K562 (cell line): ENCODE measurements around the gene RNASEH2A. TPM values are rescaled to one million over a fixed set of nuclear protein-coding genes. Genes with fewer than 3 reads are reported as not detected.

Experiments
- ATAC-seq: fragments of 200-7000 bp; cut with Tn5 transposase; 3 replicates; pipeline ENCODE4 v1.9.1; 2020; ENCODE audit warnings: moderate library complexity
- BruUV-seq: library from RNA; stranded (reverse); fragments of 400-500 nt; replicated peaks from 2 replicates; lab custom pipeline; 2021; lab: Mats Ljungman, UMichigan
- CTCF ChIA-PET: fragments of 300-600 bp; formaldehyde crosslinking; extraction: SDS; loops from one replicate; lab custom pipeline; 2021; ENCODE audit warnings: low intra/inter-chr PET ratio; lab: Yijun Ruan, JAX
- POLR2A ChIA-PET: fragments of 300-600, 350-650 bp; sonication (Branson Sonifier 250); formaldehyde crosslinking; extraction: SDS; loops from one replicate; lab custom pipeline; 2021; ENCODE audit warnings: antibody characterized with exemption, inconsistent platforms; lab: Yijun Ruan, JAX
- DNase-seq, 4 experiments: peaks; one replicate each; pipeline versions ENCODE4 v3.0.0 to v3.0.0-alpha.2; 2011 to 2018; ENCODE audit warnings: low spot score in 3 of 4, mixed read lengths in 3 of 4; ENCODE audit errors: extremely low read depth in 1 of 4
- FAIRE-seq: peaks from 2 replicates; lab custom pipeline; 2011; peaks lifted over from hg19 to GRCh38; lab: Jason Lieb, UNC
- H2AFZ ChIP-seq: 2 replicates; pipeline ENCODE4 v1.6.0; 2011; ENCODE audit warnings: low read depth, low read length, control low read depth, inconsistent platforms
- H3K27ac ChIP-seq: fragments of 200-600 bp; 3 replicates; pipeline ENCODE4 v1.8.0; 2011; ENCODE audit warnings: low read depth, mild to moderate bottlenecking, control low read depth, inconsistent platforms, low read length, moderate library complexity, mixed read lengths; ENCODE audit errors: extremely low read depth
- H3K27me3 ChIP-seq, 2 experiments: fragments of 300-600 bp in 1 of 2; 2 replicates in 1 of 2; 3 replicates in 1 of 2; pipeline versions ENCODE4 v1.6.0 to v1.8.0; 2011; ENCODE audit warnings: inconsistent platforms in 2 of 2, low read length in 2 of 2, mild to moderate bottlenecking in 1 of 2, mixed read lengths in 1 of 2, moderate library complexity in 1 of 2; ENCODE audit not compliant: control insufficient read depth in 2 of 2, insufficient read depth in 2 of 2
- H3K36me3 ChIP-seq: fragments of 300-600 bp; 3 replicates; pipeline ENCODE4 v1.8.0; 2011; ENCODE audit warnings: mild to moderate bottlenecking, low read length, inconsistent platforms; ENCODE audit not compliant: control insufficient read depth, insufficient read depth
- H3K4me1 ChIP-seq, 2 experiments: fragments of 200-600 bp in 1 of 2; replicated peaks in 1 of 2; 2 replicates in 1 of 2; 3 replicates in 1 of 2; pipeline versions ENCODE4 v1.5.1 to v1.8.0; 2011; ENCODE audit warnings: inconsistent platforms in 2 of 2, low read length in 2 of 2, mild to moderate bottlenecking in 1 of 2, mixed read lengths in 1 of 2, moderate library complexity in 1 of 2; ENCODE audit not compliant: control insufficient read depth in 2 of 2, insufficient read depth in 2 of 2
- H3K4me2 ChIP-seq: 2 replicates; pipeline ENCODE4 v1.6.1; 2011; ENCODE audit warnings: low read length, control low read depth, inconsistent platforms, mixed read lengths; ENCODE audit not compliant: insufficient read depth
- H3K4me3 ChIP-seq: fragments of 200-600 bp; sonication (generic), shearing (Covaris generic); 2 replicates; pipeline ENCODE4 v1.5.1; 2016; ENCODE audit warnings: control low read depth, inconsistent platforms
- H3K79me2 ChIP-seq: fragments of 200-600 bp; 3 replicates; pipeline ENCODE4 v1.8.0; 2011; ENCODE audit warnings: low read length, inconsistent platforms; ENCODE audit not compliant: control insufficient read depth, insufficient read depth
- H3K9ac ChIP-seq, 2 experiments: 2 replicates each; pipeline versions ENCODE4 v1.6.0 to v1.6.1; 2011; ENCODE audit warnings: low read depth in 2 of 2, low read length in 2 of 2, control low read depth in 1 of 2, inconsistent platforms in 1 of 2, mild to moderate bottlenecking in 1 of 2, mixed read lengths in 1 of 2; ENCODE audit not compliant: insufficient read depth in 1 of 2
- H3K9me1 ChIP-seq: one replicate; pipeline ENCODE4 v1.6.0; 2011; ENCODE audit warnings: inconsistent platforms, mild to moderate bottlenecking, low read length, moderate library complexity; ENCODE audit not compliant: control insufficient read depth, insufficient read depth
- H3K9me3 ChIP-seq: replicated peaks from 2 replicates; pipeline ENCODE4 v1.5.1; 2011; ENCODE audit warnings: low read depth, low read length, inconsistent platforms; ENCODE audit not compliant: control insufficient read depth, insufficient read depth
- H4K20me1 ChIP-seq: replicated peaks from 2 replicates; pipeline ENCODE4 v1.6.1; 2011; ENCODE audit warnings: low read length, inconsistent platforms, mixed read lengths; ENCODE audit not compliant: control insufficient read depth, insufficient read depth
- CAMTA2 ChIP-seq: fragments of 250-450 bp; sonication (Bioruptor Pico); conservative IDR thresholded peaks from 2 replicates; pipeline ENCODE4 v1.5.1; 2022
- DIDO1 ChIP-seq: fragments of 450-650 bp; IDR thresholded peaks from 2 replicates; pipeline ENCODE4 v1.6.1; 2016; ENCODE audit warnings: low read depth, missing biosample characterization, missing genetic modification characterization
- KLF13 ChIP-seq: fragments of 450-650 bp; IDR thresholded peaks from 2 replicates; pipeline ENCODE4 v1.6.1; 2016; ENCODE audit warnings: missing genetic modification characterization, low read depth, mild to moderate bottlenecking, missing compliant biosample characterization, moderate library complexity, borderline replicate concordance
- PML ChIP-seq: IDR thresholded peaks from 2 replicates; pipeline ENCODE4 v1.6.1; 2012; ENCODE audit warnings: low read length, inconsistent platforms
- ZFX ChIP-seq: sonication (generic); formaldehyde crosslinking; IDR thresholded peaks from 2 replicates; pipeline ENCODE4 v1.8.0; 2022; ENCODE audit warnings: mild to moderate bottlenecking, missing genetic modification reagents, moderate library complexity
- ZNF140 ChIP-seq: fragments of 250-450 bp; sonication (Bioruptor Pico); IDR thresholded peaks from 2 replicates; pipeline ENCODE4 v1.8.0; 2021; ENCODE audit warnings: moderate library complexity, mild to moderate bottlenecking, inconsistent platforms
- ZNF184 ChIP-seq: sonication (generic); formaldehyde crosslinking; IDR thresholded peaks from 2 replicates; pipeline ENCODE4 v1.5.0; 2020; ENCODE audit warnings: missing genetic modification reagents
- WGBS: fragments of 100-300 bp; shearing (Covaris generic); methylation state at CpG from one replicate; pipeline ENCODE4 v1.1.6; 2016; ENCODE audit warnings: low coverage, mixed read lengths; ENCODE audit not compliant: insufficient coverage; ENCODE audit errors: missing lambda C conversion rate; 5-methylcytosine and 5-hydroxymethylcytosine counted together
- in situ Hi-C: fragments of 300-500 bp; cut with MboI; formaldehyde crosslinking; loops from 4 replicates; pipeline ENCODE4 v1.15.0; 2018; ENCODE audit warnings: inconsistent platforms, mixed read lengths
- intact Hi-C: fragments of 100-400 bp; cut with micrococcal nuclease; formaldehyde crosslinking; loops from 2 replicates; pipeline ENCODE4 v1.14.2; 2022
- polyA plus RNA-seq, 8 experiments: library from polyadenylated mRNA; depleted of rRNA in 4 of 8; stranded (reverse) in 5 of 8; unstranded in 3 of 8; fragments of >200 nt; fragmentation: Nextera tagmentation in 2 of 8; fragmentation: Illumina TruSeq in 1 of 8; extraction: Ambion mirVana in 2 of 8; extraction: Trizol in 1 of 8; gene quantifications; 2 replicates each; pipeline versions ENCODE4 v1.2.1 to v1.2.3, GENCODE V29; 2011 to 2014; ENCODE audit warnings: inconsistent platforms in 1 of 8, missing spikeins in 1 of 8
- total RNA-seq, 7 experiments: library from RNA; depleted of rRNA in 6 of 7; stranded (reverse); fragments of >200 nt in 6 of 7; fragmentation: Illumina TruSeq in 2 of 7; extraction: Trizol in 2 of 7; gene quantifications; 2 replicates each; pipeline versions ENCODE4 v1.2.1 to v1.2.3, GENCODE V29; 2011 to 2021; ENCODE audit warnings: low replicate concordance in 1 of 7
- TF ChIP-seq, protein P1 (sequence below): sonication (generic); formaldehyde crosslinking; IDR thresholded peaks from 2 replicates; pipeline ENCODE4 v1.9.0; 2022; ENCODE audit warnings: mild to moderate bottlenecking, missing genetic modification reagents
- TF ChIP-seq, protein P2 (sequence below): sonication (generic); formaldehyde crosslinking; IDR thresholded peaks from 2 replicates; pipeline ENCODE4 v1.8.0; 2023; ENCODE audit warnings: mild to moderate bottlenecking, missing genetic modification reagents
- TF ChIP-seq, protein P3 (sequence below): fragments of 150-350 bp; IDR thresholded peaks from 2 replicates; pipeline ENCODE4 v1.6.1; 2014; ENCODE audit warnings: low read depth, mild to moderate bottlenecking, low read length, borderline replicate concordance

Gene RNASEH2A
- total and polyA plus RNA-seq, 9 of the 15 experiments (the other 6 are each of a cell fraction or from before 2014, with no cell fraction given) = 22.3 to 78.0 (median 61.7) TPM

DNA sequence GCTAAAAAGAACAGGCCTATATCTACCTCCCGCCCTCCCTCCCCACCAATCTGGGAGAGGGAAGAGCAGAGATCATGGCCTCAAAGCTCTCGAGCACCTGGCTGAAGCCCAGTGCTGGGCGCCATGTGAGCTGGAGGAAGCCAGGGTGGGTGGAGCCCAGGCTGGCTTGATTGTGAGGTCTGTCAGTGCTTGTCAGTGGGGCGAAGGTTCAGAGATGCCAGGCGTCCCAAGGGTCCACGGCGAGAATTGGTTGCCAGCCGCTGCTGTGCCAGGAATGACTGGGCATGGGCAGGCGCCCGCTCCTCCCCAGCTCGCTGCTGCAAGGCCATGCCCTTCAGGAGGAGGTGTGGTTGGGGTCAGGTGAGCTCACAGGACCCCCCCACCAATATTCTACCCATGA is 43.3 kb upstream of the RNASEH2A start:
- Histone ChIP-seq H3K79me2 (no peaks in the 10 kb centered on the region), H3K27me3 (no peaks in the 10 kb centered on the region), H2AFZ (no peak overlapping the region), H3K4me3 (no peak overlapping the region), H3K4me2 (no peak overlapping the region), H3K9me3 (no peaks in the 10 kb centered on the region), H3K9me1 (no peaks in the 10 kb centered on the region), H3K4me1 (peaks cover 3 to 37% of the 10 kb centered on the region in 2 experiments; a peak in 3 of 5 replicates), H4K20me1 (no peaks in the 10 kb centered on the region), H3K36me3 (peaks cover 6% of the 10 kb centered on the region; the same call in 1 of the 3 replicates), H3K27ac (no peak overlapping the region), H3K9ac (no peak overlapping the region)
- BruUV-seq = no TSS peak
- TF ChIP-seq DIDO1 = no peak
- TF ChIP-seq ZNF184 = no peak
- TF ChIP-seq ZFX (CRISPR knock-in tag) = no peak
- TF ChIP-seq, protein P1, sequence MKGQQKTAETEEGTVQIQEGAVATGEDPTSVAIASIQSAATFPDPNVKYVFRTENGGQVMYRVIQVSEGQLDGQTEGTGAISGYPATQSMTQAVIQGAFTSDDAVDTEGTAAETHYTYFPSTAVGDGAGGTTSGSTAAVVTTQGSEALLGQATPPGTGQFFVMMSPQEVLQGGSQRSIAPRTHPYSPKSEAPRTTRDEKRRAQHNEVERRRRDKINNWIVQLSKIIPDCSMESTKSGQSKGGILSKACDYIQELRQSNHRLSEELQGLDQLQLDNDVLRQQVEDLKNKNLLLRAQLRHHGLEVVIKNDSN = no peak
- TF ChIP-seq, protein P2, sequence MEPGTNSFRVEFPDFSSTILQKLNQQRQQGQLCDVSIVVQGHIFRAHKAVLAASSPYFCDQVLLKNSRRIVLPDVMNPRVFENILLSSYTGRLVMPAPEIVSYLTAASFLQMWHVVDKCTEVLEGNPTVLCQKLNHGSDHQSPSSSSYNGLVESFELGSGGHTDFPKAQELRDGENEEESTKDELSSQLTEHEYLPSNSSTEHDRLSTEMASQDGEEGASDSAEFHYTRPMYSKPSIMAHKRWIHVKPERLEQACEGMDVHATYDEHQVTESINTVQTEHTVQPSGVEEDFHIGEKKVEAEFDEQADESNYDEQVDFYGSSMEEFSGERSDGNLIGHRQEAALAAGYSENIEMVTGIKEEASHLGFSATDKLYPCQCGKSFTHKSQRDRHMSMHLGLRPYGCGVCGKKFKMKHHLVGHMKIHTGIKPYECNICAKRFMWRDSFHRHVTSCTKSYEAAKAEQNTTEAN (CRISPR knock-in tag) = no peak
- no peak for TF ChIP-seq ZNF140 (CRISPR knock-in tag)
- TF ChIP-seq PML = no peak
- TF ChIP-seq, protein P3, sequence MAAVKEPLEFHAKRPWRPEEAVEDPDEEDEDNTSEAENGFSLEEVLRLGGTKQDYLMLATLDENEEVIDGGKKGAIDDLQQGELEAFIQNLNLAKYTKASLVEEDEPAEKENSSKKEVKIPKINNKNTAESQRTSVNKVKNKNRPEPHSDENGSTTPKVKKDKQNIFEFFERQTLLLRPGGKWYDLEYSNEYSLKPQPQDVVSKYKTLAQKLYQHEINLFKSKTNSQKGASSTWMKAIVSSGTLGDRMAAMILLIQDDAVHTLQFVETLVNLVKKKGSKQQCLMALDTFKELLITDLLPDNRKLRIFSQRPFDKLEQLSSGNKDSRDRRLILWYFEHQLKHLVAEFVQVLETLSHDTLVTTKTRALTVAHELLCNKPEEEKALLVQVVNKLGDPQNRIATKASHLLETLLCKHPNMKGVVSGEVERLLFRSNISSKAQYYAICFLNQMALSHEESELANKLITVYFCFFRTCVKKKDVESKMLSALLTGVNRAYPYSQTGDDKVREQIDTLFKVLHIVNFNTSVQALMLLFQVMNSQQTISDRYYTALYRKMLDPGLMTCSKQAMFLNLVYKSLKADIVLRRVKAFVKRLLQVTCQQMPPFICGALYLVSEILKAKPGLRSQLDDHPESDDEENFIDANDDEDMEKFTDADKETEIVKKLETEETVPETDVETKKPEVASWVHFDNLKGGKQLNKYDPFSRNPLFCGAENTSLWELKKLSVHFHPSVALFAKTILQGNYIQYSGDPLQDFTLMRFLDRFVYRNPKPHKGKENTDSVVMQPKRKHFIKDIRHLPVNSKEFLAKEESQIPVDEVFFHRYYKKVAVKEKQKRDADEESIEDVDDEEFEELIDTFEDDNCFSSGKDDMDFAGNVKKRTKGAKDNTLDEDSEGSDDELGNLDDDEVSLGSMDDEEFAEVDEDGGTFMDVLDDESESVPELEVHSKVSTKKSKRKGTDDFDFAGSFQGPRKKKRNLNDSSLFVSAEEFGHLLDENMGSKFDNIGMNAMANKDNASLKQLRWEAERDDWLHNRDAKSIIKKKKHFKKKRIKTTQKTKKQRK = no peak
- no peak for TF ChIP-seq CAMTA2 (CRISPR knock-in tag)
- no peak for TF ChIP-seq KLF13 (tag)
- 89% methylated on average over 11 of the region's 11 CpGs for WGBS
- DNase-seq (no peak), ATAC-seq (no peak), FAIRE-seq (no peak)
- intact Hi-C loops = no loop called here
- in situ Hi-C loops = no loop called here
- POLR2A ChIA-PET = interaction anchor here (0.6 to 1.1 kb wide), 3 partner anchors 13 to 39 kb away, joined by 3 read pairs; no protein-coding TSS in a partner anchor
- CTCF ChIA-PET = no interaction called here
